Stimulated activated CD8-positive, alpha-beta memory T cell treated with anti-CD3 and anti-CD28 coated beads, Interleukin-7, amount 100 ng/mL, for 1 hour (primary cell): Measurements from ENCODE around the gene PTPRO.

Source experiments
- DNase-seq, 2 donors: peaks; one replicate each; pipeline ENCODE4 v3.0.0-alpha.2; 2020; ENCODE audit warnings: low read depth in 2 of 2

The PTPRO gene

DNA sequence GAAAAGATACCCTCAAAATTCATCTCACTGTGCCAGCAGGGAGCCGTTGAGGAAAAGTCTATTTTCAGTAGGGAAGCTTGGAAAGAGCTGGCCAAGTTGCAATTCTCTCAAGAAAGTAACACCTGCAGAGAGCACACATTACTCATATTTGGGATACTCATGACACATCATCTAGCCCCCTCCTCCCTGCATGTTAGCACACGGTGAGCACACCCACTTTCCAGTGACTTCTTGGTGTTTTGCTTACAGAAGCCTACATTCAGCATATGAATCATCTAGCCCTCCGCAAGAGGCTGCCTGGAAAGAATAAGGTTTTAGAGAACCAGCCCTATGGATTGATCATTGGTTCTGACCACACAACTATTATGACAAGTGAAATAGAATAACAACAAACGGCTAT lies 124.5 kb downstream of the PTPRO start:
- no peak for DNase-seq

DNA sequence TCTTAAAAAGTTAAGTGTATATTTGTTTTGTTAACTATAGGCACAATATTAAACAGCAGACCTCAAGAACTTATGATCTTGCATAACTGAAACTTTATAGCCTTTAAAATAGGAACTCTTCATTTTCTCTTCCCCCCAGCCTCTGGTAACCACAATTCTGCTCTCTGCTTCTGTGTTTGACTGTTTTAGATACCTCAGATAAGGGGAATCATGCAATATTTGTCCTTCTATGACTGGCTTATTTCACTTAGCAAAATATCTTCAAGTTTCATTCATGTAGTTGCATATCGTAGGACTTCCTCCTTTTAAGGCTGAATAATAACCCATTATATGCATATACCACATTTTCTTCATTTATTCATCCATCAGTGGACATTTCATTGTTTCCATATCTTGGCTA lies 131.3 kb downstream of the PTPRO start:
- DNase-seq: no peak

DNA sequence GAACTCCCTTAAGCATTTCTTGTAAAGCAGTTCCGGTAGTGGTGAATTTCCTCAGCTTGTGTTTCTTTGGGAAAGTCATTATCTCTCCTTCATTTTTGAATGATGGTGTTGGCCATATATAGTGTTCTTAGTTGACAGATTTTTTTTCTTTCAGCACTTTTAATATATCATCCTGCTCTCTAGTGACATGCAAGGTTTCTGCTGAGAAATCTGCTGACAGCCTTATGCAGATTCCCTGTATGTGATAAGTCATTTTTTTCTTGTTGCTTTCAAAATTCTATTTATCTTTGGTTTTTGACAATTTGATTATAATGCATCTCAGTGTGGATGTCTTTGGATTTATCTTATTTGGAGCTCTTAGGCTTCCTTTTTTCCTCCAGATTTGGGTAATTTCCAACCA lies 135.7 kb downstream of the PTPRO start:
- DNase-seq: no peak

DNA sequence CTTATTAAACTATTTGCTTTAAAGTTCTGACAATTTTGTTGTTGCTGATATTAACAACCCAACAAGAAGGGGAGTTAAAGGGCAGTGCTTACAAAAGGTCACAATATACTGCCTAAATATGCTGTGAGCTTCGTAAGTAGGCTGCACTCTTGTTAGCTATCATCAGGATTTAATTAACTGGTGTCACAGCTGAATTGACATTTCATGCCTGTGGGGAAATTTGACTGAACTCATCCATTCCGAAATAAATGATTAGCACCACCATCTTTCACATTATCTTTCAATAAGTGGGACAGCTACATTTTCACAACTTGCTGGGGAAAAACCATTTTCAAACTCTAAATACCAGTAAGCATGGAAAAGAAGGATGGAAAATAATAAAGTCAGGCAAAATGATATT lies 146.6 kb downstream of the PTPRO start:
- no peak for DNase-seq

DNA sequence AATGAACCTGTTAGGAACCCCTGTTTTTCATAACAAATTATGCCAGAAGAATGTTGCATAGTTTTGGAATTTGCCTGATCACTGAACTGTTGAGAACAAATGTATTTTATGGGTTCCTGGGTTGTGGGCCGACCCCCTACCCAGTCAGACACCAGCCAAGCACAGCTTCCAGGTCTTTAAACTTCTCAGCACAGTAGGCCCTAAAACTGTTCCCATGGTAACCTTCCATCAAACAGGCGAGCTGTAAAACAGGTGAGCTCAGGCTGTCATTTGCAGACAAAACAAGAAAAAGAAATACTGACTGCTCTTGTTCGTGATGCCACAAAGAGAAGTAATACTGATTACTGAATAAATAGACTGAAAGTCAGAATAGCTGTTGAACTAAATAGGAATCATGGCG lies 147.0 kb downstream of the PTPRO start:
- no peak for DNase-seq

DNA sequence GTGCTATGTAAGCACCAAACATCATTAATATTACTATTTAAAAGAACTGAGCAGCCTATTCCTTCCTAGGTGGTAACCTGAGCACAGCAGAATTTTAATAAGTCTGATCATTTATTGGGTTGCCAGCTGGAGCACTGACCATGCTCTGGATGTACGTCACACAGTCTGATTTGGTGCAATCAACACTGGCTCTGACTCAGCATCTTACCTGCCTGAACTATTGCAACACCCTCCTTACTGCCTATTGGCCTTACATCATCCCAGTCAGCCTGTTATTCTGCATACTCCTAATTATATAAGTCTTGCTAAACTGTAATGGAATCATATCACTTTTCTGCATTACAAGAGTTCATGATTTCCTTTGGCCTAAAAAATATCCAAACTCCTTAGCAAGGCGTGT lies 149.7 kb downstream of the PTPRO start:
- DNase-seq: no peak

DNA sequence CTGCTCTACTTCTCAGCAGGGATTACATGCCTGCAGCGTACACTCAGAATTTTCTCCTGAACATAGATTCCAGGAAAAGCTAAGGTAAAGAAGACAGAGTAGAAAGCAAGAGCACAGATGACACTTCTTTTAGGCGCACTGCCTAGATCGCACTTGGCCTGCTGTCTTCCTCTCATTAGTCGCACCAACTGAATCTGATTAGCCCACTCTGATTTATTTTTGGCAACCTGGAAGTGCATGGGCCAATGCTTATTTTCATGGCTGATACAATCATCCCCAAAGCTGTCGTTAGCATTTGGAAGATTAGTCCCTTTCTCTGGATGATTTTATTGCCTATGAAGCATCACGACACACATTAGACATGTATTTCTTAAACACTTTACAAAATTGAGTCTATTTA lies 152.5 kb downstream of the PTPRO start:
- no peak for DNase-seq

DNA sequence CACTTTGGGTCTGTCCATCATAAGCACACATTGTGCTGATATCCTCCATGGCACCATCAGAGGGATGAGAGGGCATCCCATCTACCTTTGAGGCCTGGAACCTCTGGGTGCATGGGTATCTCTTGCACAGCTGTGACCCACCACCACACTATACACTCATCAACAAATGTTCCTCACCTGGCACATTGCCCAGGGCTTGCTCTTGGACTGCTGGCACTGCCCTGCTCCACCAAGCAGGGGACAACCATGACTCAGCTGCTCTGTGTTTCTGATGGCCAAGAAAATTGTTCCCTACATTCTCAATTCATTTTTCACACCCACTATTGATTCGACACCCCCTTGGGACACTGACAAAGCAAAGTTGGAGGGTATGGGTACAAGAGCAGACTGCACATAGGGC lies 155.5 kb downstream of the PTPRO start:
- DNase-seq: no peak

DNA sequence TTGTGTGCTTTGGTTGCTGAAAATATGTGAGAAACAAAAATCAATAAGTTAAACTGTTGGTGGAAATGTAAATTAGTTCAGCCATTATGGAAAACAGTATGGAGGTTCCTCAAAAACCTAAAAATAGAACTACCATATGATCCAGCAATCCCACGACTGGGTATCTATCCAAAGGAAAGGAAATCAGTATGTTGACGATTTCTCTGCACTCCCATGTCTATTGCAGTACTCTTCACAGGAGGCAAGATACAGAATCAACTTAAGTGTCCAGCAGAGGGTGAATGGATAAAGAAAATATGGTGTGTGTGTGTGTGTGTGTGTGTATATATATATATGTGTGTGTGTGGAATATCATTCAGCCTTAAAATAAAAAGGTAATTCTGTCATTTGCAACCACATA lies 159.5 kb downstream of the PTPRO start:
- no peak for DNase-seq

DNA sequence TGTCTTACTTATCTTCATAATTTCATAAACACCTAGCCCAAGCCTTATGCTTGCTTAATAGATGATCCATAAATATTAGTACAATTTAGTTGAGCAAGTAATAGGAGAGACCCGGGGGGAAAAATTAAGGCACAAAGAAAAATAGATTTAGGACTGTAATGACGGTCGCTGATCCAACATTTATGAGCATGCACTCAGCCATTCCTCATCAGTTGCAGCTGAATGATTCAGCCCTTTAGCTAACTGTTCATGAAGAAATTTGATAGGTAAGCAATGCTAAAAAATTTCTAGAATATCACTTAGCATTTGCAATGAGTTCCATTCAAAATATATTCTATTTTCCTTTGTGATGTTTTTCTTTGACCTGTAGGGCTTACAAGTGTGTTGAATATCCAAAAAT lies 163.2 kb downstream of the PTPRO start:
- DNase-seq: no peak

DNA sequence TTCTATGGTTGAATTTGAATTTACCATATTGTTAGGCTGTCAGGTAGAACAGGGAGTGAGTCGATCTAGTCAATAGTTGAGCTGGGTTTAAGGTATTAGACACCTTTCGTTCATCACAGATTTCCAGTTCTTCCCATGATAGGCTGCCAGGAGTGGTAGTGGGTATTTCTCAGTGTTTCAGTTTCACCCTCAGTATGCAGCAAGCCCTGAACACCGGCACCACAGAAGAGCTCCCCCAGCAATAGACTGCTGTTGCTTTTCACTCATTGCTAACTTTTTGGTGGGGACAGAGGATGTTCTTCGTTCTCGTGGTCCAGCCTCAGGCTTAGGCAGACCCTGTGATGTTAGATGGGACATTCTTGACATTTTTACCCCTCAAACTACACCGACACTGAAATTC lies 164.6 kb downstream of the PTPRO start:
- no peak for DNase-seq

DNA sequence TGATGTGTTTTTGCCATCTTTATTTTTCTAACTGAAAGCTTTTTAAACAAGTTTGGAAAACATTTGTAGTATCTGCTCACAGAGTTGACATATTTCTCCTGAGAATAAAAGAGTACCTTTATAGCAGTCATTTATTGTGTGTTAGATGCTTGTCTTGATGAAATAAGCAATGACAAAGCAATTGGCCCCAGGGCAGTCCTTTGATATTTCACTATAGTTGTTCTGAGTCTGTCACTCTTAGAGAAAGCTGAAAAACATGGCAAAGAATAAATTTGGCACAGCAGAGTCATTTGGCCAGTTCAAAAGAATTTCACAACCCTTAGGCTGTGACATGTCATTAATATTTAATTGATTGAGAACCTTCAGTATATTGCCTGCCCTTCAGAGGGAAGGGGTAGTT lies 166.2 kb downstream of the PTPRO start:
- no peak for DNase-seq

DNA sequence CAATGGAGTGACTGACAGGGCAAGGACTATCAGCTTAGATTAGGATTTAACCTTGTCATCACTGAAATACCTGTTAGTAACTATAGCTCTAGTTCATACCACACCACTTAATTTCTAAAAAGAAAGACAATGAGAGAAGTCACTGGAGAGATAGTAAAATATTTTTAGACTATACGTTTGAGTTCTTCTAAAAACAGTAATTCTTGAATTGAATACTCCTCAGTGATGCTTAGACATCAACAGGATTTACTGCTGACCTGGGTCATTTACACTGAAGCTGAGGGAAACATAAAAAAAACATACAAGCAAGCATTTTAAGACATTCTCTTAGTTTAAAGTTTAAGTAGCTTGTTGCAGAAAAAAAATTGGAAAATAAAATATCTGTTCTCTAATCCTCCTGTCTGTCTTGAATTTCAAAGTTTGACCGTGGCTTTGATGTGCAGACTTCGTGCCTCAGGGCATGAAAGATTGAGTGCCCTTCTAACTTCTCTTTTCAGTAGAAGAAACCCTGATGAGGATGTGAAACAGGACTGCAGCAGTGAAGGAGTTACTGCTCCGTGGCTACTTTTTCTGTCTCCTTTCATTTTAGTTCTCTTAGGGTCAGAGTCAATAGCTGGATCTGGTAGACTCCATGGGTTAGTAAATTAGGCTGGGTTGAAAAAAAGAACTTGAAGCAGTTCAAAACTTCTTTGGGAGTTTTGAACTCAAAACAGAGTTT lies 172.2 kb downstream of the PTPRO start:
- no peak for DNase-seq

DNA sequence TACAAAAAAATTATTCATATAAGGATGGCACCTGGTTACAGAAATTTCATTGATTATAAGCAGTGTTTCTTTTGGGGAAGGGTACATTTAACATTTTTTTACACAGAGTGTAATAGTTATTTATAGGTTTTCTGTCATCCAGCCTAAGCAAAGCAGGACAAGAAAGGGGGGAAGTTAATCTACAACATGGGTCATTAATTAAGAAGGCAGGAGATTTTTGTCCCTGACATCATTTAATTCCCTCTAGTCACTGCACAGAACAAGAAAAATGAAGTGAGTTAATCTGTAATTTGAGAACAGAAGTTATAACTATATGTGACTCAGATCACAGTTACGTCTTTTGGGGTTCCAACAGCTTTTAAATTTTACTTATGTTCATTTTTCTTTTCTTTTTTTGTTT lies 173.4 kb downstream of the PTPRO start:
- no peak for DNase-seq

DNA sequence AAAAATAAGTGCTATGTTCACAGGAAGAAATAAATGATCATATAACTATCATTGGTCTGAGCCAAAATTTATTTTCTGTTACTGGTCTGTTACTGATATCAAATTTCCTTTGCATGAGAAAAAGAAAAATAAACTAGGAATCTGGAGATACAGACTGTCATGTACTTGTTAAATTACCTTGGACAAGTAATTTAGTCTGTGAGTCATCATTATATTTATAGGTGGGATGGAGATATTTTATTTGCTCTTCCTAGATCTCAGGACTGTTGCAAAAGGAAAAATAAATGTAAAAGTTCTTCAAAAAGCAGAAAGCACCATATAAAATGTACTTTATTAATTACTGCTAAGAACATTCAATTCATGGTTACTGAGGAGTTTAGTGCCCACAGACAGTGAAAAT lies 174.4 kb downstream of the PTPRO start:
- DNase-seq: no peak

DNA sequence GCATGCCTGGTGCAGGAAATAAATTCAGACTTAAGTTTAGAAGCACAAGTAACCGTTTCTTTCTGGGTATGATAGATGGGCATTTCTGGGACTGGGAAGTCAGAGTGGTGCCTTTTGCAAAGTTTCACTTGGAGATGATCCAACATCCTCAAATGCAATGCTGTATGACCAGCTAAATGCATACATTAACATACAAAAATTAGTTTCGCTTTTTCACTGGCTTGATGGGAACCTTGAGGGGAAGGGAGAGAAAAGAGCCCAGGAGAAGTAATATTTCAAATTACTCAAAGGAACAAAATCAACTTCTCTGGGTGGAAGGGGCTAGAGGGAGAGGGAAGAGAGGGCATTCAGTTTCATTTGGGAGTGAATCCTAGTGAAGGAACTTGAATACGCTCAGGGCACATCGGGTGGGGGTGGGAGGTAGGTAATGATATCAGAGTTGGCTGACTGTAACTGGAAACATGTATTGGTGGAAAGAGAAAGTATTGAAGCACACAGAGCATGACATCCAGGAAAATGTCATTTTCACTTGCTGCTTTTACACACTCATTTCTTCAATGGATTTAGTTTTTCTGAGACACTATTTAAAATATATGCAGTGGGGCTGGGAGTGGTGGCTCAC lies 175.5 kb downstream of the PTPRO start:
- no peak for DNase-seq

DNA sequence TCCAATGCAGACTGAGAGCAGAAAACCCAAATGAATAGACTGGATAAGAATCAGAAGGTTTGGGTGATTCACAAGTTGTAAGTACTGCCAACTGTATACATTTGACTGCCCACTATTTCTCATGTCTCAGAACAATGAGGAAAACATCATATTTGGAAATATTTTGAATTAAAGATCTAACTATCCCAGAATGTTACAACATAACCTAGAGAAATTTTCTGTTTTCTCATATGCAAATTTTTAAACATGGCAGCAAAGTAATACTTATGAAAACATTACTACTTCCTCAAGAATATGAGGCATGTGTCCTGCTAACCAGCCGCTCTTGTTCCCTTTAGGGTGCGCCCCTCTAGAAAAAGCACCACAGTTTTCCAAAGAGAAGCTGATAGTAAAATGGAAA lies 179.9 kb downstream of the PTPRO start:
- no peak for DNase-seq

DNA sequence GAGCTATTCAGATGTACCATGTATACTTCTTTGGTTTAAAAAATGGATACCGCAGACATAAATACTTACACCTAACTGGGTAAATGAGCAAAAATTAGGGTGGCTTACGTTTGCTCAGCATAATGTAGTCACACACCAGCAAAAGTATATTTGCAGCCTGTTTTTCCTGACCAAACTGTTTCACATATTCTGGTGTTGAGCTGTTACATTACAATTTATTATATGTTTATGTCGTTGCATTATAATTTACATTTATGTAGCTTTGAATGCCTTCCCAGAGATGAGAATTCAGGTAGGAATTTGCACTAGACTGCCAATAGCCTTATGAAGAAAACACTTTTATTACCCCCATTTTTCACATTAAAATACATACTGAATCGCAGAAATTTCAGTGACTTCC lies 183.3 kb downstream of the PTPRO start:
- no peak for DNase-seq

DNA sequence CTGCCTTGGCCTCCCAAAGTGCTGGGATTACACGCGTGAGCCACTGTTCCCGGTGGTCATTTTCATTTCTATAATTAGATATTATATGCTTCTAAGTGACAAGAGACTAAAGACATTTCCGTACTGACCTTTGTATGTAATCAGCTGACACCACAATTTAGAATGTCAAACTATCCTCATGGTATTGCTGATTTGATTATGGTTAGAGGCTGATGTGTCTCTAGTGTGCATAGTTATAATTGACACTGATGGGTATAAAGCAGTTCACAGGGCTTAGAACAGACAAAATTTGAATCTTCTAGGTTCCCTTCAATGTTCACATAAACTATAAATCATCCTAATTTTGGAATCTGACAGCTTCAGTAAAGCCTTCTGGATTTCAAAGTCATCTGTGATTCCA lies 192.7 kb downstream of the PTPRO start:
- no peak for DNase-seq

DNA sequence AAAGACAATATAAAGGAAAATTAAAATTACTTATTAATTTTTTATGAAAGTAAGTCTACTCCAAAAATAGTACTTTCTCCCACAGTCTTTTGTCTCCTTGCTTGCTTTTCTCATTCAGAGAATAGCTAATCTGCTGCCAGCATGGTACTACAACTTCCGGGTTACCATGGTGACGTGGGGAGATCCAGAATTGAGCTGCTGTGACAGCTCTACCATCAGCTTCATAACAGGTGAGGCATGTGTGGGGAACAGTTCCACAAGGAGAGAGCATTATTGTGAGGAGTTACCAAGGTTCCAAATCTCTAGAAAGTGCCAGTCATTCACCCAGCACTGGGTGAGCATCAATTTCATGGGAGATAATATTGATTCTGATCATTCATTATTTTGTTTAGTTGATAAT lies 197.8 kb downstream of the PTPRO start:
- DNase-seq: no peak

DNA sequence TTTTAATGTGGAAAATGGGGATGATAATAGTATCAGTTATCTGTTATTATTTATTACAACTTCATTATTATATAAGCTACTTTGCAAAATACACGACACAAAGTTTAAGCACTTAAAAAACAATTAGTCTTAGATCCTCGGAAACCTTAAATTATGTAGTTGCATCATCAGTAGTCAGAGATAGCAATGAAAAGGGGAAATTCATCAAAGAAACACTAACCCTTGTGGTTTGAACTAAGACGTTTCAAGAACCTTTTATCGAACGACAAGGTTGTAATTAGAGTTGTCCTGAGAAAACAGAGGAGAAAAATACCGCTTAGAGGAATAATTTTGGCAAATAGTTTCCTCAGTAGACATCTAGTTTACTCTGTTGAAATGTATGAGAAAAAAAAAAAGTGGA lies 198.5 kb downstream of the PTPRO start:
- no peak for DNase-seq

DNA sequence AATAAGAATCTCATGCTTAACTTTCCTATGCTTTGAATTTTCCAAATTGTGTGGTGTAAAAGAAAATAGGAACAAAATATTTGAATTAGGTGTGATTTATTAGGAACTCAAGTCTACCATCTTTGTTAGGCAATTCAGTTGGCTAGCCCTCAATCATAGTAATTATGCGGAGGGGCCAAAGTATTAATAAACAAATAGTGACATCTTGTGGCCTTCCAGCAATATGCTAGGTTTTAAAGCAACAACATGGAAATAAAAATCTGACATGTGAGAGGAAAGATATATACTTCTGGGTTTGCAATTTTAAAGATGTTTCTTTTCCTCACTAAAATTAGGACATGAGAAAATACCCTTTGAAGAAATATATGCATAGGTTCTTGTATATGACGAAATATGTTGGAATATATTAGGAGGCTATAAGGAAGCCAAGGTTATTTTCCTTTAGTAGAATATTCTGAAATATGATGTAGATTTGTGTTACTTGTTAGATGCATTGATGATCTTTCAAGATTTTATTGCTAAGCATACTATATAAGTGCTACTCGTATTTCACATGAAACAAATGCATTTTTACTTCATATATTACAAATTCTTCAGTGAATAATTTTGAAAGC lies 200.4 kb downstream of the PTPRO start:
- no peak for DNase-seq

DNA sequence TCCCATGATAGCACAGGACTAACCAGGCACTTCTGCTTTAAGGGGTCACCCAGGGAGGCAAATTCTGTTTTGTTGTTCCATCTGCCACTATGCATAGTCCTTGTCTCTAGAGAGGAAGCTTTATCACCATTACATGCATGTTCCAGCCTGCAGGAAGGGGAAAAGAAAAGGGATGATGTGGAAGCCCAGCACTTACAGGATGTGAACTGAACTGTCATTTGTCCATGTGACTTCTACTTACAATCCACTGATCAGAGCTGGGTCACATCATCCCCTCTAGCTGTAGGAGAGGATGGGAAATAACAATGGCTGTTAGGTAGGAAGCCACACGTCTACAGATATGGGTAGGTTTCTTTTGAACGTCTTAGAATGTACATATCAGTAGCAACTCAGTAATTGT lies 203.1 kb downstream of the PTPRO start:
- DNase-seq: no peak

DNA sequence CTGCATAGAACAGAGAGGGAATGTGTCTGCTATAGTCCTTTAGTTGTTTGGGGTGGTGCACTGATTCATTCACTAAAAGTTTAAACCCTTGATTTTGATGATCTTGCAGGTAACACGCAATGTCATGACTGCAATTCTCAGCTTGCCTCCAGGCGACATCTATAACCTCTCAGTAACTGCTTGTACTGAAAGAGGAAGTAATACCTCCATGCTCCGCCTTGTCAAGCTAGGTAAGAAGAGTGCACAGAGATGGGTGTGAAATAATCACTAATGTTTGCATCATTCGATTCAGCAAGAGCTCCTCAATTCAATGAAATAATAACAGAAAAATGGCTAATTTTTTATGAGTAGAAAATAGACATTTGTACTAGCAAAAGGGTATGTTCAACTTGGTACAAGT lies 203.7 kb downstream of the PTPRO start:
- no peak for DNase-seq
